GM20000 (cell line): ENCODE measurements around the gene TIPARP.

Experiments
- DNase-seq: peaks from one replicate; pipeline ENCODE4 v3.0.0; 2012; ENCODE audit warnings: low spot score
- TF ChIP-seq, protein P1 (sequence below): IDR thresholded peaks from 2 replicates; pipeline ENCODE4 v1.5.1; 2012; ENCODE audit warnings: mild to moderate bottlenecking, control low read depth; ENCODE audit errors: extremely low read depth, missing control alignments

The TIPARP gene

DNA sequence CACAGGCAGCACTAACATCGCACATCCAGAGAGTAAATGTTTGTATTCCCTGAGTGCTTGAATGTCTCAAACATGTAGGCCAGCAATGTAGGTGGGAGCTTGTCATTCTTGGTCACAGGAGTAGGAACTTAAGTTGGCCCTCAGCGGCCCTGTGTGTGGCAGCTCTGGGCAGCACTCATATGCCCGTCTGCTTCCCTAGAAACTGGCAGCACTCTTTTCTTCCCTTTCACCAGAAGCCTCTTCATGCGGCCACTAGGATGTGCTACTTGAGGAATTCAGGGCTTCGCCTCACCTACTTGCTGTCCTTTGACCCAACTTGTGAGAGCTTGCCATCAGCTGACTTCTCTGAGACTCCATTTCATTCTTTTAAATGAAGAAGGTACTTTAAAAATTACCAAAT lies 69.5 kb downstream of the TIPARP start:
- DNase-seq: no peak
- TF ChIP-seq, protein P1, sequence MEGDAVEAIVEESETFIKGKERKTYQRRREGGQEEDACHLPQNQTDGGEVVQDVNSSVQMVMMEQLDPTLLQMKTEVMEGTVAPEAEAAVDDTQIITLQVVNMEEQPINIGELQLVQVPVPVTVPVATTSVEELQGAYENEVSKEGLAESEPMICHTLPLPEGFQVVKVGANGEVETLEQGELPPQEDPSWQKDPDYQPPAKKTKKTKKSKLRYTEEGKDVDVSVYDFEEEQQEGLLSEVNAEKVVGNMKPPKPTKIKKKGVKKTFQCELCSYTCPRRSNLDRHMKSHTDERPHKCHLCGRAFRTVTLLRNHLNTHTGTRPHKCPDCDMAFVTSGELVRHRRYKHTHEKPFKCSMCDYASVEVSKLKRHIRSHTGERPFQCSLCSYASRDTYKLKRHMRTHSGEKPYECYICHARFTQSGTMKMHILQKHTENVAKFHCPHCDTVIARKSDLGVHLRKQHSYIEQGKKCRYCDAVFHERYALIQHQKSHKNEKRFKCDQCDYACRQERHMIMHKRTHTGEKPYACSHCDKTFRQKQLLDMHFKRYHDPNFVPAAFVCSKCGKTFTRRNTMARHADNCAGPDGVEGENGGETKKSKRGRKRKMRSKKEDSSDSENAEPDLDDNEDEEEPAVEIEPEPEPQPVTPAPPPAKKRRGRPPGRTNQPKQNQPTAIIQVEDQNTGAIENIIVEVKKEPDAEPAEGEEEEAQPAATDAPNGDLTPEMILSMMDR: no peak

DNA sequence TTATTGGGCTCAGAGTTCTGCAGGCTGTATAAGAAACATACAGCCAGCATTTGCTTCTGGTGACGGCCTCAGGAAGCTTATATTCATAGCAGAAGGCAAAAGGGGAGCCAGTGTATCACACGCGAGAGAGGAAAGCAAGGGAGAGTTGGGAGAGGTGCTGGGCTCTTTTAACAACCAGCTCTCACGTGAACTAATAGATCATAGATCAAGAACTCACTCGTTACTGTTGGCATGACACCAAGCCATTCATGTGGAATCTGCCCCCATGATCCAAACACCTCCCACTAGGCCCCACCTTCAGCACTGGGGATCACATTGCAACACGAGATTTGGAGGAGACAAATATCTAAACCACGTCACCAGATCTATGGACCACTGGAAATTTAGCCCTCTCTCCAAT lies 70.2 kb downstream of the TIPARP start:
- TF ChIP-seq, protein P1: no peak
- DNase-seq: no peak

DNA sequence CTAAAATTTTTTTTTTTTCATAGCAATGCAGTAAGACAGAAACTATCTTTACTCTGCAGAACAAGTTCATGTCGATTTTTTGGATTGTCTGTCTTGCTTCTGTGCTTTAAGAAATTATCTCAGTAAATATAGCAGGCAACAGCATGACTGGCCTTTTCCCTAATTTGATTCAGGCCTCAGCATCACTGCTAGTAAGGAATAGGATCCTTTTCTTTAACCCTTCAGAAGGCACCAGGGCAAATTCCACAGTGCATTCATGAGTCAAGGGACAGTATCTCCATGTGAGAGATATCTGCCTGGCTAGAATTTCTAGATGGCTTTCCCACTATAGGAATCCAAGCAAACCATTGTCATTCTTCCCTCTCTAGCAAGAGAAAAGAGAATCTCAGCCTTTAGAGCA lies 71.4 kb downstream of the TIPARP start:
- TF ChIP-seq, protein P1: no peak
- DNase-seq: no peak

DNA sequence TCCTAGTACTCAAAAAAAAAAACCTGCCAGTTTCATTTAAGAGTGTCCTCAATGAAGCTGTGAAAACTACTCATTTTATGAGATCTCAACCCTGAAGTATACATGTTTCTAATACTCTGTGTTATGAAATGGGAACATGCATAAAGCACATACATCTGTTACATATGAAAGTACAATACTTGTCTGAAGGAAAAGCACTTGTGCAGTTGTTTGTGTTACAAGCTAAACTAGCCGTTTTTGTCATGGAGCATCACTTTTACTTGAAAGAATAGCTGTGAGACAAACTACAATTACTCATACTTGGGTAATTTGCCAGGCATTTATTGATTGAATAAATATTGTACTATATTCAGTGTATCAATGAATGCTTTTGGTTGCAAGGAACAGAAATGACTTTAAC lies 72.7 kb downstream of the TIPARP start:
- DNase-seq: no peak
- TF ChIP-seq, protein P1: no peak

DNA sequence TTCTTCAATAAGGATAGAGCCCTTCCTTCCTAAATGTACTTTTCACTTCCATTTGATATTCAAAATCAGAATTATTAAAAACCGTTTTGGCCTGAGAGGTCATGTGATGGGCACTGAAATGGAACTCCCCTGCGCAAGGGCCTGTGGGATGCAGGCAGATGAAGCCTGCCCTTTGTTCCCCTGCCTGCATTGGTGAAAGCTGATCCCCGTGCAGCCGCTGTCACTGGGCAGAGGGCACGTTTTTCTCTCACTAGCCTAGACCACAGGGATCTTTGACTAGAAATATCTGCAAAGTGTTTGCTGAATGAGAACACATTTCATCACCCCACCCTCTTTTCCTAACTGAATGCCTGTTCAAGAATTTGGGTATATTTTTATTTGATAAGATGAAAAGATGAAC lies 74.9 kb downstream of the TIPARP start:
- DNase-seq: no peak
- TF ChIP-seq, protein P1: no peak

DNA sequence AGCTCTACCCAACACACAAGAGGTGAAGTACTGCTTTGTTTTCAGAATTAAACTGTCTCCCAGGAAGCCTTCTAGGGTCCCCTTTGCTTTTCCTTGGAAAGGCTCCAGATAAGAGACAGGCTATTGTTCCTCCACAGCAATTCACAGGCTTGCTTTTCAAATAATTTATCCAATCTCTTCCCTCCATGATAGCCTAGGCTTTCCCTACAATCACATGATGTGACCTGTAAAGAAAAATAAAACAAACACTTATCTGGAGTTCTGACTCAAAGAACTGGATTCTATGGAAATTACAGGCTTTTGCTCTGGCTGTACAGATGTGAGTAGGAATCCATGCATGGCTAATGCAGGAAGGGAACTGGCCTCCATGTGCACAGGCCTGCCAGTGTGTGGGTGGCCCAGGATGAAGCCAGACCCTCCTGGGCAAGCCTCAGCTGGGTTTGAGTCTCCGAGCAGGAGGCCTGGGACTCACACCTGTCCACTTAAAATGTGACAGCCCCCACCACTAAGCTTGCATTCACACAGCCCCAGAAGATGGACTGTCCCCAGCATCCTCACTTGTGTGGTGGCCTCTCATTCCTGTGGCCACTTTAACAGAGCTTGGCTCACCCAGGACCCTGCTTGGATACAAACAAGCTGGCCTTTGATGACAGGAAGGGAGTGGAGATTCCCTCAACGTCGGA lies 75.9 kb downstream of the TIPARP start:
- TF ChIP-seq, protein P1: no peak
- no peak for DNase-seq

DNA sequence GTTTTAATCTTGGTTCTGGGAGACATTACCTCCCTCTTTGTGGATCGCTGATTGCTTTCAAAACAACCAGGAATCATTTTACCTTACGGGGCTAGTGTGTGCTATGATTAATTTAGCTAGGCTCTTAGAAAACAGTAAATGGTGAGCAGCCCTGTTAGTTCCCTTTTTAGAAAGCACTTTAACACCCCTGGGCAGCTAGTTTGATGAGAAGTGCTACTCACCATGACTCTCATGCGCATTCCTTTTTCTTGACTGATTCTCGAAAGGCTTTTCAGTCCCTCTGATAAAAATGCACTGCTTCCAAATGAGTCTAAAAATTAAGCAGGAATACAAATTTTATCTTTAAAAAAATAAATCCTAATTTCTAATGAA lies 76.5 kb downstream of the TIPARP start:
- no peak for DNase-seq
- TF ChIP-seq, protein P1: no peak
